Panc1 (cell line): ENCODE measurements around the gene TNFAIP3. TPM values are rescaled to one million over a fixed set of nuclear protein-coding genes. Genes with fewer than 3 reads are reported as not detected.

Experiments
- ATAC-seq: fragments of 200-7000 bp; cut with Tn5 transposase; 2 replicates; pipeline ENCODE4 v1.9.1; 2020; ENCODE audit warnings: mild to moderate bottlenecking, moderate library complexity
- BruUV-seq: library from RNA; stranded (reverse); fragments of 400-500 nt; replicated peaks from 2 replicates; lab custom pipeline; 2021; lab: Mats Ljungman, UMichigan
- CTCF ChIA-PET: fragments of 300-600 bp; sonication (Branson Sonifier 250); formaldehyde crosslinking; loops from one replicate; lab custom pipeline; 2022; ENCODE audit warnings: antibody characterized with exemption; lab: Charles Lee
- POLR2A ChIA-PET: fragments of 300-600 bp; sonication (Branson Sonifier 250); formaldehyde crosslinking; loops from one replicate; lab custom pipeline; 2022; ENCODE audit warnings: antibody characterized with exemption; lab: Charles Lee
- DNase-seq: peaks from one replicate; pipeline ENCODE4 v3.0.0-alpha.2; 2010; ENCODE audit warnings: low read depth, low spot score
- H3K27ac ChIP-seq: 2 replicates; pipeline ENCODE4 v1.5.1; 2011; ENCODE audit warnings: mild to moderate bottlenecking, low read length, inconsistent platforms
- H3K27me3 ChIP-seq: fragments of 200-500 bp; sonication (Bioruptor generic); 2 replicates; pipeline ENCODE4 v1.6.0; 2014; ENCODE audit warnings: low read length, inconsistent platforms; ENCODE audit not compliant: control insufficient read depth, insufficient read depth
- H3K36me3 ChIP-seq: fragments of 200-500 bp; sonication (Bioruptor generic); 2 replicates; pipeline ENCODE4 v1.5.1; 2014; ENCODE audit warnings: inconsistent platforms, mild to moderate bottlenecking, low read length, moderate library complexity; ENCODE audit not compliant: control insufficient read depth, insufficient read depth
- H3K4me1 ChIP-seq: 2 replicates; pipeline ENCODE4 v1.5.1; 2011; ENCODE audit warnings: inconsistent platforms, mild to moderate bottlenecking, low read length, moderate library complexity; ENCODE audit not compliant: control insufficient read depth, insufficient read depth
- H3K4me3 ChIP-seq, 2 experiments: 2 replicates each; pipeline ENCODE4 v1.5.1; 2011 to 2012; ENCODE audit warnings: low read depth in 2 of 2, low read length in 2 of 2, mild to moderate bottlenecking in 2 of 2, inconsistent platforms in 1 of 2, moderate library complexity in 1 of 2
- H3K9me3 ChIP-seq: fragments of 200-500 bp; sonication (Bioruptor generic); 2 replicates; pipeline ENCODE4 v1.5.1; 2014; ENCODE audit warnings: low read depth, mild to moderate bottlenecking, inconsistent platforms, low read length, moderate library complexity; ENCODE audit not compliant: control insufficient read depth, insufficient read depth
- CTCF ChIP-seq: fragments of 450-650 bp; IDR thresholded peaks from 2 replicates; pipeline ENCODE4 v1.5.1; 2017; ENCODE audit warnings: mild to moderate bottlenecking
- POLR2AphosphoS5 ChIP-seq: IDR thresholded peaks from 2 replicates; pipeline ENCODE4 v1.6.1; 2012; ENCODE audit warnings: mild to moderate bottlenecking, low read depth, low read length, moderate library complexity
- REST ChIP-seq, 2 experiments: IDR thresholded peaks; 2 replicates each; pipeline ENCODE4 v1.6.1; 2011 to 2012; ENCODE audit warnings: low read depth in 2 of 2, control low read depth in 1 of 2, low read length in 1 of 2, mild to moderate bottlenecking in 1 of 2, moderate library complexity in 1 of 2; ENCODE audit not compliant: insufficient read depth in 1 of 2
- SIN3A ChIP-seq: IDR thresholded peaks from 2 replicates; pipeline ENCODE4 v1.6.1; 2012; ENCODE audit warnings: low read depth, mild to moderate bottlenecking, low read length, moderate library complexity, borderline replicate concordance; ENCODE audit not compliant: insufficient read depth
- TCF7L2 ChIP-seq: IDR thresholded peaks from 2 replicates; pipeline ENCODE4 v1.6.1; 2011; ENCODE audit warnings: mild to moderate bottlenecking, low read depth, low read length, inconsistent platforms
- in situ Hi-C: cut with HindIII; loops from 2 replicates; pipeline ENCODE4 v1.10.0; 2016; ENCODE audit warnings: low sequenced_read_pairs, low pct_unique_long_range_greater_than_20kb
- intact Hi-C: fragments of 100-400 bp; cut with micrococcal nuclease; formaldehyde crosslinking; loops from one replicate; pipeline ENCODE4 v1.10.0; 2022; ENCODE audit not compliant: unreplicated experiment
- total RNA-seq: library from RNA; stranded (reverse); gene quantifications from one replicate; pipeline ENCODE4 v1.2.1, GENCODE V29; 2021; ENCODE audit not compliant: unreplicated experiment

The TNFAIP3 gene
- total RNA-seq, 1 experiment from 2014 or later, result 15.0 TPM

- intact Hi-C loops (no loop called here), in situ Hi-C loops (no loop called here)
- BruUV-seq, result no TSS peak
- H3K36me3 ChIP-seq, result peaks cover 21% of the 10 kb centered on the region
- H3K4me3 ChIP-seq, result no peak overlapping the region
- H3K9me3 ChIP-seq, result no peaks in the 10 kb centered on the region
- ChIA-PET POLR2A (interaction anchor here (0.5 kb wide), 1 partner anchor 604 kb away, joined by 8 read pairs; no protein-coding TSS in a partner anchor), CTCF (no interaction called here)
- peaks cover 12% of the 10 kb centered on the region for H3K4me1 ChIP-seq
- DNase-seq (no peak), ATAC-seq (no peak)
- no peak overlapping the region for H3K27ac ChIP-seq
- TF ChIP-seq TCF7L2, result no peak
- TF ChIP-seq POLR2AphosphoS5, result no peak
- TF ChIP-seq REST (IDR thresholded peaks at IDR 0.05; ENCODE audit: insufficient read depth in 1 of 2, low read depth in 2 of 2, low read length in 1 of 2), result no peak
- no peak for TF ChIP-seq SIN3A
- no peaks in the 10 kb centered on the region for H3K27me3 ChIP-seq
Observed at GRCh38 chr6:137877606-137878005, 10.5 kb downstream of the TNFAIP3 start.

GRCh38 chr6:137878029-137878428 lies 11.0 kb downstream of the TNFAIP3 start:
- no peak overlapping the region for H3K4me3 ChIP-seq
- CTCF ChIA-PET, result no interaction called here
- no peaks in the 10 kb centered on the region for H3K27me3 ChIP-seq
- H3K36me3 ChIP-seq, result peaks cover 21% of the 10 kb centered on the region
- in situ Hi-C loops, result no loop called here
- intact Hi-C loops, result no loop called here
- no peak for ATAC-seq
- POLR2A ChIA-PET, result interaction anchor here (0.6 kb wide), 1 partner anchor 85 kb away, joined by 4 read pairs; no protein-coding TSS in a partner anchor
- DNase-seq, result no peak
- no peak overlapping the region for H3K27ac ChIP-seq
- H3K4me1 ChIP-seq, result peaks cover 8% of the 10 kb centered on the region
- TF ChIP-seq POLR2AphosphoS5 (no peak), REST (IDR thresholded peaks at IDR 0.05; ENCODE audit: insufficient read depth in 1 of 2, low read depth in 2 of 2, low read length in 1 of 2) (no peak), TCF7L2 (no peak), SIN3A (no peak), CTCF (no peak)
- no TSS peak for BruUV-seq
- no peaks in the 10 kb centered on the region for H3K9me3 ChIP-seq
